HepG2 (cell line): Measurements from ENCODE around the gene RNASE11. TPM values are rescaled to one million over a fixed set of nuclear protein-coding genes. Genes with fewer than 3 reads are reported as not detected.

Source experiments
- ARHGAP35 ChIP-seq: sonication (generic); formaldehyde crosslinking; IDR thresholded peaks from 2 replicates; pipeline ENCODE4 v1.9.0; 2022; ENCODE audit warnings: mild to moderate bottlenecking, inconsistent platforms, moderate library complexity, missing genetic modification reagents, borderline replicate concordance
- ARID3A ChIP-seq: IDR thresholded peaks from 2 replicates; pipeline ENCODE4 v1.6.1; 2012; ENCODE audit warnings: low read depth, low read length, improper control_type of control experiment
- ATM ChIP-seq: fragments of 450-650 bp; IDR thresholded peaks from 2 replicates; pipeline ENCODE4 v1.7.1; 2017; ENCODE audit warnings: mild to moderate bottlenecking, borderline replicate concordance
- CREB3 ChIP-seq: sonication (generic); formaldehyde crosslinking; IDR thresholded peaks from 2 replicates; pipeline ENCODE4 v1.5.0; 2020; ENCODE audit warnings: missing genetic modification reagents
- FOSL1 ChIP-seq: sonication (generic); formaldehyde crosslinking; IDR thresholded peaks from 2 replicates; pipeline ENCODE4 v1.9.0; 2021; ENCODE audit warnings: missing genetic modification reagents, borderline replicate concordance
- GFI1 ChIP-seq: sonication (generic); formaldehyde crosslinking; IDR thresholded peaks from 2 replicates; pipeline ENCODE4 v1.5.0; 2020; ENCODE audit warnings: missing genetic modification reagents, mild to moderate bottlenecking, borderline replicate concordance
- IRF9 ChIP-seq: sonication (generic); formaldehyde crosslinking; IDR thresholded peaks from 2 replicates; pipeline ENCODE4 v1.8.0; 2022; ENCODE audit warnings: missing genetic modification reagents, mild to moderate bottlenecking, borderline replicate concordance
- KMT2A ChIP-seq: sonication (generic); formaldehyde crosslinking; IDR thresholded peaks from 2 replicates; pipeline ENCODE4 v1.4.0; 2020; ENCODE audit warnings: missing genetic modification reagents
- MBNL3 ChIP-seq: fragments of 250-450 bp; sonication (Bioruptor Pico); conservative IDR thresholded peaks from 2 replicates; pipeline ENCODE4 v1.8.0; 2022; ENCODE audit warnings: mild to moderate bottlenecking, inconsistent platforms
- POGK ChIP-seq: sonication (generic); formaldehyde crosslinking; conservative IDR thresholded peaks from 2 replicates; pipeline ENCODE4 v1.8.0; 2022; ENCODE audit warnings: mild to moderate bottlenecking, moderate library complexity, missing genetic modification reagents
- POLR2AphosphoS5 ChIP-seq: IDR thresholded peaks from 2 replicates; pipeline ENCODE4 v1.6.1; 2012; ENCODE audit warnings: low read depth, low read length
- STAG1 ChIP-seq: sonication (generic); formaldehyde crosslinking; IDR thresholded peaks from 2 replicates; pipeline ENCODE4 v1.4.0; 2020; ENCODE audit warnings: missing genetic modification reagents
- ZNF124 ChIP-seq: sonication (generic); formaldehyde crosslinking; IDR thresholded peaks from 2 replicates; pipeline ENCODE4 v1.4.0; 2020; ENCODE audit warnings: missing genetic modification reagents
- ZNF276 ChIP-seq: sonication (generic); formaldehyde crosslinking; IDR thresholded peaks from 2 replicates; pipeline ENCODE4 v1.4.0; 2020; ENCODE audit warnings: mild to moderate bottlenecking, low read depth, missing genetic modification reagents
- ZNF337 ChIP-seq: sonication (generic); formaldehyde crosslinking; IDR thresholded peaks from 2 replicates; pipeline ENCODE4 v1.5.1; 2020; ENCODE audit warnings: missing genetic modification reagents, low read depth, mild to moderate bottlenecking, borderline replicate concordance
- ZNF431 ChIP-seq: sonication (generic); formaldehyde crosslinking; IDR thresholded peaks from 2 replicates; pipeline ENCODE4 v1.9.0; 2022; ENCODE audit warnings: missing genetic modification reagents, low read depth, mild to moderate bottlenecking, borderline replicate concordance
- ZNF446 ChIP-seq: sonication (generic); formaldehyde crosslinking; IDR thresholded peaks from 2 replicates; pipeline ENCODE4 v1.5.0; 2020; ENCODE audit warnings: mild to moderate bottlenecking, missing genetic modification reagents
- ZNF563 ChIP-seq: sonication (generic); formaldehyde crosslinking; IDR thresholded peaks from 2 replicates; pipeline ENCODE4 v1.8.0; 2022; ENCODE audit warnings: mild to moderate bottlenecking, moderate library complexity, missing genetic modification reagents
- ZNF674 ChIP-seq: sonication (generic); formaldehyde crosslinking; IDR thresholded peaks from 2 replicates; pipeline ENCODE4 v1.5.0; 2020; ENCODE audit warnings: low read depth, mild to moderate bottlenecking, missing genetic modification reagents
- ZSCAN21 ChIP-seq: sonication (generic); formaldehyde crosslinking; IDR thresholded peaks from 2 replicates; pipeline ENCODE4 v1.8.0; 2022; ENCODE audit warnings: mild to moderate bottlenecking, missing genetic modification reagents, moderate library complexity, borderline replicate concordance
- polyA plus RNA-seq, 8 experiments: library from polyadenylated mRNA; depleted of rRNA in 3 of 8; stranded (reverse) in 7 of 8; unstranded in 1 of 8; fragments of >200 nt; fragmentation: Illumina TruSeq in 4 of 8; extraction: Trizol in 4 of 8; gene quantifications; 2 replicates each; pipeline versions ENCODE4 v1.2.1 to v1.2.3, GENCODE V29; 2011 to 2016; ENCODE audit warnings: low read depth in 4 of 8, missing spikeins in 1 of 8, mixed read lengths in 1 of 8; ENCODE audit not compliant: insufficient read depth in 1 of 8
- total RNA-seq, 5 experiments: library from RNA; depleted of rRNA; stranded (reverse); fragments of >200 nt; fragmentation: Illumina TruSeq; extraction: Trizol; gene quantifications; 2 replicates each; pipeline ENCODE4 v1.2.3, GENCODE V29; 2016; ENCODE audit warnings: low read depth in 1 of 5

The RNASE11 gene
- total and polyA plus RNA-seq, 2 of the 13 experiments (the other 11 are each of a cell fraction or from before 2014, with no cell fraction given): not detected

GRCh38 chr14:20613094-20614037, 25.6 kb upstream of the RNASE11 start (continued):
- TF ChIP-seq CREB3 (no peak; the same call in 1 of the 2 replicates), ZNF446 (CRISPR knock-in tag) (no peak), FOSL1 (CRISPR knock-in tag) (no peak), POLR2AphosphoS5 (no peak), IRF9 (CRISPR knock-in tag) (peak; percentile 77; the same call in 1 of the 2 replicates), ZNF276 (CRISPR knock-in tag) (peak; percentile 27; the same call in 1 of the 2 replicates), ZSCAN21 (CRISPR knock-in tag) (peak; percentile 76), ZNF431 (CRISPR knock-in tag) (peak; percentile 93), GFI1 (CRISPR knock-in tag) (peak; percentile 87), ZNF563 (CRISPR knock-in tag) (peak; percentile 75; the same call in 1 of the 2 replicates), STAG1 (peak; percentile 43; the same call in 1 of the 2 replicates), KMT2A (peak; percentile 68; the same call in 1 of the 2 replicates), ZNF337 (no peak), MBNL3 (0 out of 2 replicates have a peak, but pooled peaks have one; percentile 14), ZNF674 (CRISPR knock-in tag) (0 out of 2 replicates have a peak, but pooled peaks have one; percentile 80), ARHGAP35 (CRISPR knock-in tag) (no peak; the same call in 1 of the 2 replicates), POGK (CRISPR knock-in tag) (no peak; the same call in 1 of the 2 replicates), ATM (no peak), ARID3A (peak; percentile 81), ZNF124 (CRISPR knock-in tag) (peak; percentile 76; the same call in 1 of the 2 replicates)
